ENCODE results near the gene TMED10.

DNA sequence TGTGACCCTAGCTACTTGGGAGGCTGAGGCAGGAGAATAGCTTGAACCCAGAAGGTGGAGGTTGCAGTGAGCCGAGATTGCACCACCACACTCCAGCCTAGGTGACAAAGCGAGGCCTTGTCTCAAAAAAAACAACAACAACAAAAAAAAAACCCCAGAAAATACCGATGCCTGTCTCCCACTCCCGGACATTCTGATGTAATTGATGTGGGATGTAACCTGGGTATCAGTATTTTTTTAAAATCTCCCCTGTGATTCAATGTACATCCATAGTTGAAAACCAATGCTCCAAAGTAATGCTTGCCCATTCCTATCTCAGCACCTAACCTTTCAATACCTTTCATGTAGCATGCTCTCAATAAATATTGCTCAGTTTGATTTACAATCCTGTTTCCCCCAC lies 11.7 kb upstream of the TMED10 start:
- TF ChIP-seq, protein P1, sequence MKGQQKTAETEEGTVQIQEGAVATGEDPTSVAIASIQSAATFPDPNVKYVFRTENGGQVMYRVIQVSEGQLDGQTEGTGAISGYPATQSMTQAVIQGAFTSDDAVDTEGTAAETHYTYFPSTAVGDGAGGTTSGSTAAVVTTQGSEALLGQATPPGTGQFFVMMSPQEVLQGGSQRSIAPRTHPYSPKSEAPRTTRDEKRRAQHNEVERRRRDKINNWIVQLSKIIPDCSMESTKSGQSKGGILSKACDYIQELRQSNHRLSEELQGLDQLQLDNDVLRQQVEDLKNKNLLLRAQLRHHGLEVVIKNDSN (IDR thresholded peaks at IDR 0.05; ENCODE audit: borderline replicate concordance, low read depth): no peak
- TF ChIP-seq, protein P2, sequence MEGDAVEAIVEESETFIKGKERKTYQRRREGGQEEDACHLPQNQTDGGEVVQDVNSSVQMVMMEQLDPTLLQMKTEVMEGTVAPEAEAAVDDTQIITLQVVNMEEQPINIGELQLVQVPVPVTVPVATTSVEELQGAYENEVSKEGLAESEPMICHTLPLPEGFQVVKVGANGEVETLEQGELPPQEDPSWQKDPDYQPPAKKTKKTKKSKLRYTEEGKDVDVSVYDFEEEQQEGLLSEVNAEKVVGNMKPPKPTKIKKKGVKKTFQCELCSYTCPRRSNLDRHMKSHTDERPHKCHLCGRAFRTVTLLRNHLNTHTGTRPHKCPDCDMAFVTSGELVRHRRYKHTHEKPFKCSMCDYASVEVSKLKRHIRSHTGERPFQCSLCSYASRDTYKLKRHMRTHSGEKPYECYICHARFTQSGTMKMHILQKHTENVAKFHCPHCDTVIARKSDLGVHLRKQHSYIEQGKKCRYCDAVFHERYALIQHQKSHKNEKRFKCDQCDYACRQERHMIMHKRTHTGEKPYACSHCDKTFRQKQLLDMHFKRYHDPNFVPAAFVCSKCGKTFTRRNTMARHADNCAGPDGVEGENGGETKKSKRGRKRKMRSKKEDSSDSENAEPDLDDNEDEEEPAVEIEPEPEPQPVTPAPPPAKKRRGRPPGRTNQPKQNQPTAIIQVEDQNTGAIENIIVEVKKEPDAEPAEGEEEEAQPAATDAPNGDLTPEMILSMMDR (IDR thresholded peaks at IDR 0.05): no peak
- TF ChIP-seq MXI1 (IDR thresholded peaks at IDR 0.05; ENCODE audit: low read depth, low read length) (no peak), RCOR1 (IDR thresholded peaks at IDR 0.05; ENCODE audit: low read length) (no peak), FOXM1 (IDR thresholded peaks at IDR 0.05; ENCODE audit: low read depth) (no peak), SIN3A (IDR thresholded peaks at IDR 0.05; ENCODE audit: borderline replicate concordance, low read depth, low read length) (no peak), EP300 (IDR thresholded peaks at IDR 0.05; ENCODE audit: borderline replicate concordance in 1 of 2, low read depth in 1 of 2, low read length in 1 of 2) (no peak), FOXJ3 (CRISPR knock-in tag; IDR thresholded peaks at IDR 0.05) (no peak), TEAD4 (IDR thresholded peaks at IDR 0.05; ENCODE audit: borderline replicate concordance, insufficient read depth) (no peak), FOSL2 (IDR thresholded peaks at IDR 0.05; ENCODE audit: borderline replicate concordance, low read depth) (no peak), RXRA (IDR thresholded peaks at IDR 0.05; ENCODE audit: borderline replicate concordance, low read depth) (no peak)
